Vagina (tissue), 2 donors: ENCODE measurements around the gene GIPC3.

Experiments used
- CTCF ChIP-seq, 3 experiments: fragments of 450-650 bp in 2 of 3; fragments of 200-600 bp in 1 of 3; sonication (generic) in 1 of 3; IDR thresholded peaks; one replicate each; pipeline ENCODE4 v1.5.1; 2017 to 2019; ENCODE audit warnings: antibody characterized with exemption in 3 of 3, mild to moderate bottlenecking in 2 of 3, moderate library complexity in 2 of 3
- POLR2A ChIP-seq, 2 donors: fragments of 450-650 bp; IDR thresholded peaks; one replicate each; pipeline ENCODE4 v1.6.1; 2017; ENCODE audit warnings: antibody characterized with exemption in 2 of 2, mild to moderate bottlenecking in 2 of 2, moderate library complexity in 2 of 2

- TF ChIP-seq POLR2A (IDR thresholded peaks at IDR 0.05) (no peak), CTCF (IDR thresholded peaks at IDR 0.05) (no peak)
These were observed 11.2 kb upstream of the GIPC3 start for GRCh38 chr19:3573858-3574637.
